ENCODE measurements around the gene SAMD4A.
"Not testable (repeated sequence)": the region's sequence is repeated elsewhere in the genome, so short reads cannot be mapped to it uniquely, and the experiment has no call there.

The SAMD4A gene

DNA sequence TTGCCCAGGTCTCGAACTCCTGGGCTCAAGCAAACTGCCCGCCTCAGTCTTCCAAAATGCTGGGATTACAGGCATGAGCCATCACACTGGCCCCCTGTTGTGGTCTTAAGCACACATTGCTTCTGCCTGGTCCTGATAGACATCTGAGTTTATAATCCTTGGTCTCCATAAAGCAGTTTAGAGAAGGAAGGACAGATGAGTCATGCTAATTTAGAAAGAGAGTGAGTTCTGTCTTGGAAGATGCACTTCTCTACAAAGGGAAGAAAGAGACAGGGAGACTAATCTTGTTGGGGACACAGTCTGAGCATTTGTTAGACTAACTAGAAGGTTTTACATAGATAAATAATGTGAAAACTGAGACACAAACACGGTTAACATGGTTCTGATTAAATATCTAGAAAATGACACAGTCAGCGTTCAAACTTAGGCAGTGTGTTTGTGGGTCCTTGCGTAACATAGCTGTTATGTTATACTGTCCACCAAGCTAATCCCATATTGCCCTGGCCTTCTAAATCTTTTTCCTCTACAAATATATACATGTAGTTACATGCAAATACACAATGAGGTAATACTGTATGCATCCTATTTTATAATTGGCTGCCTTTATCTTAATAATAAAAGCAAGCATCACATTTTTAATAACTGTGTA is 31.0 kb downstream of the SAMD4A start:
- DNase-seq (ENCODE audit: low read depth) = no peak

DNA sequence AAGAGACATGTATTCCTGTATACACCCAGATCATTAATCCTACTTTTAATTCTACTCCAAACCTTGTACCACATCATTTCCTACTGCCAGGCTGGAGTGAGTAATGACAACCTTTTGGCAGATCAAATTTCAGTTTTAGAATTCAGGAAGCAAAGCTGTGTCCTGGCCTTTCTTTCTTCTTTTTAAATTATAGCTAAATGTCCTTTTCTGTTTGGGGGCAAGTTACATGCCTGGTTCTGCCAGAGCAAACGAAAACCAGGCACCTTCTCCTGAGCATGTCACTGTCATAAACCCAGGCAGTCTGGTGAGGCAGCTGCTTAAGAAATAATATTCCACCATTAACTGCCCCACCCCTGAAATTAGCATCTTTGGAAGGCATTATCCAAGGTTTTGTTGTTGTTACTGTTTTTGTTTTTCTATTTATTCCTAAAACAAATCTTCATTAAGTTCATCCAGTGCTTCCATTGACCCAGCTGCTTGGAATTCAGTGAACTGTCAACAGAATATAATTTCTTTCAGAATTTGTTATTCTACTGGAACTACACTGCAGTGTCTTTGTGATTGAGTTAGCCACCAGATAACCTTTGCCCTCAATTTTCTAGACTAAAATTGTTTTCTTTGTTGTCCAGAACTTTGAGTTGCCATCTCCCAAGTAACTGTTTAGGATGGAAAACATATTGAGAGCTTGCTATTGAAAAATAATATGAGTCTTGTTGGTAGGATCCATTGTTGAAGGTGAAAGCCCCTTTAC is 33.2 kb downstream of the SAMD4A start:
- no peak for DNase-seq (ENCODE audit: low read depth)

DNA sequence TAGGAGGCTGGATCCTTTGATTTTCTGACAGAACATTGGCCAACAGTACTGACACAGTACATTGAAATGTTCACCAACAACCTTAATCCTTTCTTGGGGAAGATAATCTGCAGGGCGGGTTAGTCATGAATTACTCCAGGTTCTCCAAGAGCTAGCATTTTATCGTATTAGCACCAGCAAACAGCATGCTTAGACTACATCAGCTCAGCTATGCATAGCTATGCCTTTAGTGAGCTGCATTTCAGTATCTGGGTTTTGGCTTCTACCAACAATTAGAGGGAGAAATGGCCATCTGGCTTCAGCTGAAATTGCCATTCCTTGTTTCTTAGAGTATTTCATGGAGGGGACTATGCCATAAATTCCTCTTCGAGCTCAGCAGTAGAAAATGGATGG is 33.8 kb downstream of the SAMD4A start:
- DNase-seq (ENCODE audit: low read depth) = no peak

DNA sequence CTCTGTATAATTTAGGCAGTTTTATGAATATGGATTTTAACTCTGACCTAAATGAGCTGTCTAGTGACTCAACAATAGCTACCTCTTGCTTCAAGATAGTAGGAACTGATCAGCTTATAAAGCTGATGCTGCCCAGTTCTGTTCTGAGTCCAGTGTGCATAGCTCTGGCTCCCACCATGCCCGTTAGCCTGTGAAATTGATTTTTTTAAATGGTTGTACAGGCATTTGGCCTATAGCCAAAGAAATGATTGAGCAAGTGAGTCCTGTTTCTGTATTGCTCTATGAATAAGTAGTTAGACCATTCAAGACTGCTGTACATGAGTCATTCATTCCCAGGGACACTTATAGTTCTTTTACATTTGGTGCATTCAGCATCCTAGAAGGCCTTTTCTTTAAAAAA is 36.4 kb downstream of the SAMD4A start:
- DNase-seq (ENCODE audit: low read depth) = no peak

DNA sequence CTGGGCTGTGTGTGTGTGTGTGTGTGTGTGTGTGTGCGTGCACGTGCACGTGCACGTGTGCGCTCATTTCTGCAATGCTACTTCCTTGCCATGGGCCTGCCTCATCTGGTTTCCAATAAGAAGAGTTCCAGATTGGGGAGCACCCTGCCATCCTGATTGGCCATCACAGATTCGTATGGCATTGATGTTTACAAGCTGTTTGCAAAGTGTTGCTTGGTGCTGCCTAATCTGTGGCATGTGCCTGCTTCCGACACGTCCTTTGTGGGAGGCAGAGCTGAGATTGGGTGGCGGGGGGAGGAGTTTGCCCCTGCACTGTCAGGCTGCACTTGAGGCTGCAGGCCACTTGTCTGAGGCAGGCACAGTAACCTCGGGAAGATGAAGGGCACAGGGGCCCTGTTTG is 39.2 kb downstream of the SAMD4A start:
- DNase-seq (ENCODE audit: low read depth) = no peak

DNA sequence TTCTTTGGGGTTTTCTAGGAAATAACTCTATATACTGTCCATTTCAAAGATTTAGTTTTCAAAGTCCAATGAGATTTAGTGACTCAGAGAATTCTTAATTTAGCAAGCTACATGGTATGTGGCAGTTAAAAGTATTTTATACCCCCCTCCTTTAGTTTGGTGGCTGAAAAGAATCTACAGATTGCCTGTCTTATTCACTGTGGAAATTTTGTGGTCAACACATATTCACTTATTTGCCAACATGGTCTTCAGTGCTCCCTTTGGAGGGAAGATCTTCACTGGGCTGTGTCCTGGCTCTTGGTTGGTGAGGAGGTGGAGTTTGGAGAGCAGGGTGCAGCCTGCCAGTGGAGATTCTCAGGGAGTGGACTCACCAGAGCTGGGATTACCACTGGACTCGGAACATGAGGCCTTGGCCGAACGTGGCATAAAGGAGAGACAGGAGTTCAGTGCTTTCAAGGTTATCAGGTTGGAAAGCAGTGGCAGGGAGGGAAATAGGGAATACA is 39.8 kb downstream of the SAMD4A start:
- DNase-seq (ENCODE audit: low read depth) = no peak

DNA sequence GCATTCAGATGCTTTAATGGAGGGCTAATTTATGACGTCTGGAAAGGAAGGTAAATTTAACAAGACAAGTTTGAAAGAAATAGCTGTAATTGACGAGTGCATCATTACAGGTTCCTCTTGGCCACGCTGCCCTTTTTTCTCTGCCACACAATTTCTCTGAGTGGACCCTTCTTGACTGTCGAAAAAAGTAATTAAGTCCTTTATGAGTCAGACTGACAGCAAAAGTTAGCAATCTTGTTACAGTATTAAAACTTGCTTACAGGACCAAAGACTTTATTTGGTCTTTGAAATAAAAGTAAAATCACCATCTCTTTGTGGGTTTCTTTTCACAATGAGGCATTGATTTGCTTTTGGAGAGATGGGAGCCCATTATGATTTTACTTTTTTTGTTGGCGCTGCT is 42.6 kb downstream of the SAMD4A start:
- no peak for DNase-seq (ENCODE audit: low read depth)

DNA sequence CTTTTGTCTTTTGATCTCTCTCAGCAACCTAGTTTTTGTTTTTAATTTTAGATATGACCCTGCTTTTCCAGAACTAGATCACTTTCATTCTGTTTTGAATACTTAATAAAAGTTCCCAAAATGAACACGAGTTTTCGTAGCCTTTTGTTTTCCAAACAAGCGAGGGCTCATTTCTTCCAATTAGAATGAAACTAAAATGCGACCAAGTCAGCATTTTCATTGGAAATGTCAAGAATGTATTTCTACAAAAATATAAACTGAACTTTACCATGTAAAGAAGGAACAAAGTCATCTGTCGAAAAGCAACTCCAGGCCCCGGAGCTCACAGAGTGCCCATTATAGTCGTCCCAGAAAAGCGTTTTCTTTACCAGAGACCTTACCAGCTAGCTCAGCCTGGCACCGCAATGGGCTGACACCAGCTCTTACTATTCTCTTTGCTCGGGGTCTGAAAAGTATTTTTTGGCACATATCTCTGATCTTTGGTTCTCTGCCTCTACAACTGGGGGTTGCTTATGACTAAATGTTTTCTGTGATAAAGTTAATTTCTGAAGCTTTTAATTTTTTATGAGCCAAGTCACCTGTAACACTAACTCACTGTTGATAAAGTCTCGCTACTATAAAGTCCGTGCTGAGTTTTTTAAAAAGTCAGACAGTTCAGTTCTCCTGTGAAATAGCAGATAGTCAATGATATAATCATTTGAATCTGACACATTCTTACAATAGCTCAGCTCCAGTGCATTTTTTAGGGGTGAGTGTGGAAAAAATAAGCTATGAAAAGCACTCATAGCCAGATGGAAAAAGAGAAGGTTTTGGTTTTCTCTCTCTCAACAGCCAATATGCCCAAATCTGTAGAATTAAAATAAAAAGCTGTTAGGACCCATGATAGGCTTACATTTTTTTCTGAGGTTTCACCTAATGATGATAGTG is 43.4 kb downstream of the SAMD4A start:
- DNase-seq (ENCODE audit: low read depth) = no peak

DNA sequence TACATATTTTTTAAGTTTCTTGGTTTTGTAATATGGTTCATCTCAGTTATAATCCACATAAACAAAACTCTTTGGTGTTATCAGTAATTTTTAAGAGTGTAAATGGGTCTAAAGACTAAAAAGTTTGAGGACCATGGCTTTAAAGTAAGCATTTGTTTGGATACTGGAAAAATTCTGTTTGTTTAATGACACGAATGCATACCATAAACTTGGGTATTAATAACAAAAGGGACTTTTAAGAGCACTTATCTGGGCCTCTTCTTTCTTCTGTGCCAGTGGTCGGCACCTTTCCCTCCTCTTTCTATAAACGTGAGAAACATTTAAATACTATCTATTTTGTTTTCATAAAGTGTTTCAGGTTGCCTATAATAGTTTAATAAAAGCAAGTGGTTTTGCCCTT is 47.4 kb downstream of the SAMD4A start:
- DNase-seq (ENCODE audit: low read depth) = no peak

DNA sequence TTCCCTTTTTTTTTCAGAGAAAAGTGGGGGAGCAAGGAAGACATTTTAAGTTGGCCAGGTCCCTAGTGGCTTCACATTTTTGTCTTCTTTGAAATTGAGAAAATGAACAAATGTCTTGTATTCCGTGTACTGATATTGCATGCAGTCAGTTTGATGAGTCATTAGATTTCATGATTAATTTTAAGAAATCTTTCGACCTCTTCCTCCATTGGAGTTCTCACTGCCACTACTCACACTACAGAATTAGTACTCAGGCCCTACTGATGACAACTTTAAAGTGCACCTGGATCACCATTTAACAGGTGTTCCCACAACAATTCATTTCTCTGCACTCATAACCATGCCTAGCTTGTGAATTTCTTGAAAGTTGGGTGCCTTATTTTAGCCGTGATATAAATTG is 50.5 kb downstream of the SAMD4A start:
- DNase-seq (ENCODE audit: low read depth) = no peak

DNA sequence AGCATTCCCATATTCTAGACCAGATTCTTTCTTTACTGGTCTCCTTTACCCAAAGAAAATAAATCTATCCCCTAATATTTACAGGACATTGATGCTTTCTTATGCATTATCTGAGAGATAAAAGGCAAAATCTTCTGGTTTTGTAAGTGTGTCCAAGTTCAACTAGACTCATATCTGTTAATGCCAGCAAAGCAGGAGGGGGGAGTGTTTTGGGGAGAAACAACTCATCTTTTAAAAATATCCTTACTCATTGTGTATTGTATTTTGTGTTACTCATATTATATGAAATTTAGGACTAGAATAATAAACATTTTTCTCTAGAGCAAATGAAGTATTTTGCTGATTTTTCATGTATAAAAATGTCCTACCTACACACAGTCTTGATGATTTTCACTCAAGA is 54.8 kb downstream of the SAMD4A start:
- DNase-seq (ENCODE audit: low read depth) = no peak

DNA sequence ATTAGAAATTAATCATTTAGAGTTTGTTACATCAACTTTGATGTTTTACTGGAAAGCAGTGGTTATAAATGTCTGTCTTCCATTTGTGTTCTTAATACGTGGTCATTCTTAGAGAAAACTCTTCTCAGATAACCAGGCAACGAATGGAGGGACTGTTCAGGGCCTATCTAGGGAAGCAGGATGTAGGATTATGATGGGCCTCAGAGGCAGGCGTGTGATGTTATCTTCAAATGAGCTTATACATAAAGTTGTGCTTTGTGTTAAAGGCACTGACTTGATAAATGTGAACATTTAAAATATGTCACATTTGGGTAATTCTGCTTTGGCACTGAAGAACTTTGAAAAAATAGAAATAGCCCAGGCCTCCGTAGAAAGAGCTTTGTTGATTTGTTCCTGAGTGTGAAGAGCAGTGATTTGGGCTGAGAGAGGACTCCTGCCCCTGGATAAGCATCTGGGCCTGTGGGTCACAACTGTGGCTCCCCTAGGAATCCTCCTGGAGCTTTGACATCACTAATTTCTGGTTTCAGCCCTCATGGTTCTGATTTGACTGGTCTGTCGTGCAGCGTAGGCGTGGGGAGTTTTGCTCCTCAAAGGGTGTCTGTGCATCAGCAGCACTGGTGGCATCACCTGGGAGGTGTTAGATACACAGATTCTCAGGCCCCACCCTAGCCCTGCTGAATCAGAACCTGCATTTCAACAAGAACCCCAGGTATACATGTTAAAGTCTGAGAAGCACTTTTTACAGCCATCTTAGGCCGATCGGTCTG is 55.4 kb downstream of the SAMD4A start:
- no peak for DNase-seq (ENCODE audit: low read depth)

DNA sequence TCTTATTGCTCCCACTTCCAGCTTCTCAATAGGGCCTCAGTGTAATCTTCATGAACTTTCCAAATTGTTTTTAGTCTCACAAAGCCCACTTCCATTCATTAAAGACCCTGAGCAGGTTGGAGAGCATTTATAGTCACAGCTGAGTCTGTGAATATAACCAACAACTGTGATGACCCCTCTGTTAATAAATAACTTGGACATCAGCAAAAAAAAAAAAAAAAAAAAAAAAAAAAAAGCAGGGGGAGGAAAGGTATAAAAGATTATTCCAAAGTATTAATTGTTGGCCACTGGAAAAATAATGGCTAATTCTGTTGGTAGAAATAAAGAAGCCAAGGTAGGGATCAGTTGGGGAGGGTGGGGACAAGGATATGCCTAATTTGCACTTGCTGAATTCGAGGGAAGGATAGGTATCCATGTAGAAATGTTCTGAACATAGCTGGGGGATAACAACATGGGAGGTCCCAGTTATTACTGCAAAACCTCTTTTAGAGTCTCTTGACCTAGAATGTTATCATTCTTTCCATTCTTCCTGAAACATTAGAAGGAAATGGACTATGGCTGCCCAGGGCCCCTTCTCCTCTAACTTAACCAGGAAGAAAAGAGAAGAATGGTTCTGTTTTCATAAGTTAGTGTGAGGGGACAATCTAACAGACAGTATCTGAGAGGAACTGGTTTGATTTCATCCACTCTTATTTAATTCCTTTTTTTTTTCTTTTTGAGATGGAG is 56.5 kb downstream of the SAMD4A start:
- no peak for DNase-seq (ENCODE audit: low read depth)

DNA sequence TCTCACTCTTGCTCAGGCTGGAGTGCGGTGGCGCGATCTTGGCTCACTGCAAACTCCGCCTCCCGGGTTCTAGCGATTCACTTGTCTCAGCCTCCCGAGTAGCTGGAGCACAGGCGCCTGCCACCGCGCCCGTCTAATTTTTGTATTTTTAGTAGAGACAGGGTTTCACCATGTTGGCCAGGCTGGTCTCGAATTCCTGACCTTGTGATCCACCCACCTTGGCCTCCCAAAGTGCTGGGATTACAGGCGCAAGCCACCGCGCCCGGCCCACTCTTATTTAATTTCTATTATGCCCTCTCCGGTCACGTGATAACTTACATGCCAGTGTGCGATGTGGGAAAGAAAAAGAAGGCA is 57.1 kb downstream of the SAMD4A start:
- not testable (repeated sequence) for DNase-seq (ENCODE audit: low read depth)

DNA sequence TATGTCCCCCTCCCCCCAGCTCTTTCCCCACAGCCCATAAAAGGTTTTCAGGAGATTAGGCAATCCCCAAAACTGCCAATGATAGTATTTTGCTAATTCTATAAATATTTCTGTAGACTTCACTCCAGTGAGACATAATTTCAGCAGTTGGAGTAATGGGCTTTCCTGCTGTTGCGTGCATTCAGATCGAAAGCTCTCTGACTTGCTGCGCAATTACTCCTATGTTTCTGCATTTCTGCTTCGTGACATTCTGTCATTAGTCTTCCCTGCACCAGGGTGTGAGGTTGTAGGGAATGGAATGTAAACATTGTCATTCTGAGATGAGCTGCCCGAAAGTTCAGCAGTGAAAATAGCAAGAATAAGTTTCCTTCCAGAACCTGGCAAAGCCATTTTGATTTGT is 58.2 kb downstream of the SAMD4A start:
- no peak for DNase-seq (ENCODE audit: low read depth)

DNA sequence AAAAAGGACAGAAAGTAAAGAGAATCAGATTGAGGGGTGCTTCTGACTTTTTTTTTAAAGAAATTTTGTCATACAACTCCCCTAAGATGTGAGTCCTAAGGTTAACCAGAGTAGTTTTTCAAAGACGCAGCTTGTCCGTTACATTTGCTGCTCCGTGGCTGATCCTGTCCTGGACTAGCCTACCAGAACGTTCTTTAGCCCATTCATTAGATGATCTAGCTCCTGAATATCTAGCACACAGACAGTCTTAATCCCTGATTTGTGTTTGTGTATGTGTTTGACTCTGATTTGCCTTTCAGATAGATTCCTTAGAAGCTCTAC is 60.3 kb downstream of the SAMD4A start:
- DNase-seq (ENCODE audit: low read depth) = no peak

DNA sequence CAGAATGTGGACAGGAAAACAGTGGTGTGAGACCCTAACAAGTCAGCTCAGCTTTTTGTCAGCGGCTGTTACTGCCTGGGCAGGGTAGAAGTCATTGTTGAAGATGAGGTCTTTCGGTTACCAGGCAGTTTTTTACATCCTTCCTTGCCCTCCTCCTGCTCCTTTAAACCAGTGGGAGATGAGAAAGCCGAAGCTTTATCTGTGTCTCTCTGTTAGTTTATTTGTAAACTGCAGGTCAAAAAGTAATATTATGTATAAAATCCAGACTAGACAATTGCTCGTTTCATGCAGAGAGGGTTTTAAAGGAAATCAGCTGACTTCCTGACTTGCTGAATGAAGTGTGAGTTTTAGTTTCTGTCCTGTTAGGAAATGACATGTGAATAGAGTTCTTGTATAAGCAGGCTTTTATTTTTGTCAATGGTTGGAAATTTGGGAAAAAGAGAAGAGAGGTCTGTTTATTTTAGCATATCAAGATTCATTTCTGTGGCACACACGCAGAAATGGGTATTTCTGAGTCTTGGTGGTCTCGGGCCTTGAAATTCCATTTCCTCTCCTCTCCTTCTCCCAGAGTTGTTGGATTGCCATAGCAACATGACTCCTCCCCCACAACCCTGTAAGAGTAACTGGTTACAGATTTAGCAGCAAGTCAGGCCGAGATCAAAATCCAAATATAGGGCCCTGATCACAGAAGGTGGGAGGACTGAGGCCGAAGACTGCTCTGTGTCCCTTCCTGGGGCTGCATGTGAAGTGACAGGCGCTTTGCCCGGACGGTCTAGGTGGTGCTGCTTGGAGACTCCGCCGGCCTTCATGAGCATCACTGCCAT is 60.8 kb downstream of the SAMD4A start:
- DNase-seq (ENCODE audit: low read depth) = no peak

DNA sequence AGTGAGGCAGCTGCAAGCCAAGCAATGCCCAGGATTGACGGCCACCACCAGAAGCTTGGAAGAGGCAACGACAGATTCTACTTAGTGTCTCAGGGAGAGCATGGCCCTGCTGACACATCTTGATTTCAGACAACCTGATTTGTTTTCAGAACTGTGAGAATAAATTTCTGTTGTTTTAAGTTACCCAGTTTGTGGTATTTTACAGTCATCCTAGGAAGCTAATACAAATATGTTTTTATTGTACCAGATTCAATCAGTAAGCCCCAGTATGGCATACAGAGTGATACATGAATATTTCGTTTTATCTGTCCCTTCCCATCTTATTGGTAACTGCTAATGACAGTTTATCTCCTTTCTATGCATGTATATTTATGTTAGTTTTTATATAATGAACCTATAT is 62.3 kb downstream of the SAMD4A start:
- no peak for DNase-seq (ENCODE audit: low read depth)

DNA sequence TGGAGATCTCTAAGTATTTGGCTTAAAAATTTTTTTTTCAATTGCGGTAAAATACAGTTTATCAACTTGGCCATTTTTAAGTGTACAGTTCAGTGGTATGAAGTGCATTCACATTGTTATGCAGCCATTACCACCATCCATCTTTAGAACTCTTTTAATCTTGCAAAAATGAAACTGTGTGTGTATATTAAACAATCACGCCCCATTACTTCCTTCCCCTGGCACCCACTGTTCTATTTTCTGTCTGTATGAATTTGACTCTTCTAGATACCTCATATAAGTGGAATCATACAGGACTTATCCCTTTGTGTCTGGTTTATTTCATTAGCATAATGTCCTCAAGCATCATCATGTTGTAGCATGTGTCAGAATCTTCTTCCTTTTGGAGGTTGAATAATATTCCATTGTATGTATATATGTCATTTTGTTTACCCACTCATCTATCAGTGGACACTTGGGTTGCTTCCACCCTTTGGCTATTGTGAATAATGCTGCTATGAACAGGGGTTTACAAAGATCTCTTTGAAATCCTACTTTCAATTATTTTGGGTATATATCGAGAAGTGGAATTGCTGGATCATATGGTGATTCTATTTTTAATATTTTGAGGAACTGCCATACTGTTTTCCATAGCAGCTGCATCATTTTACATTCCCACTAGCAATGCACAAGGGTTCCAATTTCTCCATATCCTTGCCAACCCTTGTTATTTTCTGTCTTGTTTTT is 62.9 kb downstream of the SAMD4A start:
- no peak for DNase-seq (ENCODE audit: low read depth)

DNA sequence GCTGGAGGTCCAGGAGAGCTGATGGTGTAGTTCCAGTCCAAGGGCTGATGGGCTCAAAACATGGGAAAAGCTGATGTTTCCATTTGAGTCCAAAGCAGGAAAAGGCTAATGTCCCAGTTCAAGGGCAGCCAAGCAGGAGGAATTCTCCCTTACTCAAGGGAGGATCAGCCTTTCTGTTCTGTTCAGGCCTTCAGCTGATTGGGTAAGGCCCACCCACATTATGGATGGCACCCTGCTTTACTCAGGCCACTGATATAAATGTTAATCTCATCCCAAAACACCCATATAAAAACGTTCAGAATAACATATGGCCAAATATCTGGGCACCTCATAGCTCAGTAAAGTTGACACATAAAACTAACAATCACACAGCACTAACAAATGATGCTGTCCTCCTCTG is 64.1 kb downstream of the SAMD4A start:
- DNase-seq (ENCODE audit: low read depth) = no peak
